Erythroblast (primary cell): ENCODE data around the gene BTBD1.

Experiments
- GATA1 ChIP-seq: IDR thresholded peaks from 2 replicates; pipeline ENCODE4 v1.6.1; 2011; ENCODE audit warnings: low read depth, mild to moderate bottlenecking, control low read depth, low read length, moderate library complexity
- POLR2A ChIP-seq: IDR thresholded peaks from 2 replicates; pipeline ENCODE4 v1.6.1; 2011; ENCODE audit warnings: mild to moderate bottlenecking, low read length

DNA sequence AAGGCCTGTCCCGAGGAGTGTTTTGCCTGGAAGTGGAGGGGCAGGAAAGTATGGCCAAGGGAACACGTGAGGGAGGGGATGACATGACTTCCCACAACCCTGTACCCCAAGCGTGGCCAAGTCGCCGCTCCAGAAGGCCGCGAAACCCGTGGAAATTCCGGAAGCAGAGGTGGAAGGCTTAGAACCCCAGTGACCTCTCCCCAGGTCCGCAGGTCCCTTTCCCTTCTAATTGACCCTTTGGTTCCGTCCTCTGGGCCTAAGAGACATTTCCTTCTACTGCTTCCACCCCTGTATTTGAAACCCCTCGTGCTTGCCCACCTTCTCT, 548 bp upstream of the BTBD1 start:
- TF ChIP-seq GATA1 (no peak), POLR2A (no peak)
